Measurements from ENCODE around the gene ZNF580. TPM values are rescaled to one million over a fixed set of nuclear protein-coding genes. Genes with fewer than 3 reads are reported as not detected.

Gene ZNF580
- total and polyA plus RNA-seq, 9 donors = 14.5 to 70.6 (median 59.4) TPM

DNA sequence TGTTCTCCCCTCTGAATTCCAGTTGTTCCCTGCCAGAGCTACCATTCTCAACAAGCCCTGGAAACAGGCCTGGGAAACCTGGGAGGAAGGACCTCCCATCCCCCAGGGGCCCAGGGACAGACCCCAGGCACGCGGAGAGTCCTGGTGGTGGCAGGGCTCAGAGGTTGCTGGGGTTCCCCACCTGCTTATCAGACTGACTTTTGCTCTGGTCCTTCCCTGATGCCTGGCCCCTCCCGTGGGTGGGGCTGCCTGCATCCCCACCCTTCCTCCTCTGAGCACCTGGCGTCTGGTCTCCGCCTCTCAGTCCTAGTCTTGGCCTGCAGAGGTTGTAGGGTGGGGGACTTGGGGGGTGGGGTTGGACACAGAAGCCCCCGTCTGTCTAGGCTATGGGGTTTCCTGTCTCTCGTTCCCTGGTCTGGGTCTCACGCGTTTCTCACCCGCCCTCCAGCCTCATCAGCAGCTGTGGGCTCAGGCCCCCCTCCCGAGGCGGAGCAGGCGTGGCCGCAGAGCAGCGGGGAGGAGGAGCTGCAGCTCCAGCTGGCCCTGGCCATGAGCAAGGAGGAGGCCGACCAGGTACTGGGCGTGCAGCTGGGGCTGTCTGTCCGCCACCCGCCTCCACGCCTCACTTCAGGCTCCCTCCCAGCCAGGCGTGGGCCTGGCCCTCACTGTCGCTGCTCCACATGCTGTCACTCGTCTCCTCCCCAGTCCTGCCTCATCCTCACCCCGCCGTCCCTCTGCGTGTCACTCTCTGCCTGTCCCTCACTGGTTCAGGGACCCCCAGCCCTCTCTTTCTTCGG lies 47.8 kb downstream of the ZNF580 start:
- Histone ChIP-seq H3K27me3 (no peaks in the 10 kb centered on the region), H3K4me1 (ENCODE audit: insufficient read depth) (no peaks in the 10 kb centered on the region), H3K36me3 (no peaks in the 10 kb centered on the region), H3K4me3 (no peak overlapping the region), H3K27ac (no peak overlapping the region), H3K9me3 (no peaks in the 10 kb centered on the region)
- no peak for TF ChIP-seq POLR2A (IDR thresholded peaks at IDR 0.05)
- no peak for TF ChIP-seq EP300 (IDR thresholded peaks at IDR 0.05)
- no peak for TF ChIP-seq CTCF (IDR thresholded peaks at IDR 0.05)
- WGBS, 3 donors = 27 to 48% (median 40%) methylated on average over 24 to 27 of the region's 27 CpGs
- DNase-seq = peak in 4 of 5 donors; percentile 46 to 76 (median 59)
- intact Hi-C loops (cut with DNase I) = no loop called here

DNA sequence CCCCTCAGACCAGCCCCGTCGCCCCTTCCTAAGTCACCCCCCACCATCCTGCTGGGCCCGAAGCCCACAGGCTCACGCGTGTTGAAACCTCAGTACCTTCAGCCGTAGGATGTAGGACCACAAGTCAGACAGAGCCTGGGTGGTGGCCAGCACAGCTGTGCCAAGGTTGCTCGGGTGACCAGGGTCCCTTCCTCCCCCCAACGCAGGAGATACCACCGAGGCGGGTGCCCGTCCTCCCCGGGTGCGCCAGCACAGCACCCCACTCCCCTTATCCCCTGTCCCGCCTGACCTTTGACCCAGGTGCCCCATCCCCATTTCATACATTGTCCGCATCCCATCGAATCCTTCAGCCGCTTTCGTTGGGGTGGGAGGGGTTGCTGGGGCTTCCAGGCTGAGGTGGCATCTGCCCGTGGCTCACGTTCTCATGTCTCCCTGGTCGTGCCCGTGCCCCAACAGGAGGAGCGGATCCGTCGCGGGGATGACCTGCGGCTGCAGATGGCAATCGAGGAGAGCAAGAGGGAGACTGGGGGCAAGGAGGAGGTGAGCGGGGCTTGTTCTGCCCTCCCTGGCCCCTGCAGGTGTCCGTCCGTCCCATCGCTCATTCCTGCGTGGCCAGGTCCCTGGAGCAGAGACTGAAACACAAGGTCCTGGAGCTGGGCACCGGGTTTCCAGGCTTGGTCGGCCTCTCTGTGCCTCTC lies 48.8 kb downstream of the ZNF580 start:
- peak in 2 of 5 donors; percentile 38 to 42 for DNase-seq
- H3K27me3 ChIP-seq = no peaks in the 10 kb centered on the region
- no peaks in the 10 kb centered on the region for H3K36me3 ChIP-seq
- H3K4me3 ChIP-seq = no peak overlapping the region
- no peak for TF ChIP-seq EP300 (IDR thresholded peaks at IDR 0.05)
- TF ChIP-seq POLR2A (IDR thresholded peaks at IDR 0.05) = no peak
- no peak for TF ChIP-seq CTCF (IDR thresholded peaks at IDR 0.05)
- no peaks in the 10 kb centered on the region for H3K4me1 ChIP-seq (ENCODE audit: insufficient read depth)
- no peak overlapping the region for H3K27ac ChIP-seq
- no peaks in the 10 kb centered on the region for H3K9me3 ChIP-seq
- intact Hi-C loops (cut with DNase I) = no loop called here
- 80 to 87% (median 80%) methylated on average over 35 of the region's 35 CpGs for WGBS, 3 donors

GRCh38 chr19:55690109-55690768 lies 49.4 kb downstream of the ZNF580 start:
- peak in 1 of 5 donors; percentile 30 for DNase-seq

More at GRCh38 chr19:55690109-55690768, 49.4 kb downstream of the ZNF580 start:
- no peak overlapping the region for H3K4me3 ChIP-seq
- 90 to 93% (median 90%) methylated on average over 20 to 25 of the region's 25 CpGs for WGBS, 3 donors
- H3K27ac ChIP-seq = no peak overlapping the region
- H3K27me3 ChIP-seq = no peaks in the 10 kb centered on the region
- intact Hi-C loops (cut with DNase I) = no loop called here
- TF ChIP-seq EP300 (IDR thresholded peaks at IDR 0.05) (no peak), POLR2A (IDR thresholded peaks at IDR 0.05) (no peak), CTCF (IDR thresholded peaks at IDR 0.05) (no peak)
- no peaks in the 10 kb centered on the region for H3K4me1 ChIP-seq (ENCODE audit: insufficient read depth)
- H3K36me3 ChIP-seq = no peaks in the 10 kb centered on the region
- H3K9me3 ChIP-seq = no peaks in the 10 kb centered on the region

Measured in ovary (tissue), 9 donors.